ENCODE data around the gene CPSF6. TPM values are rescaled to one million over a fixed set of nuclear protein-coding genes. Genes with fewer than 3 reads are reported as not detected.

The CPSF6 gene
- total and polyA plus RNA-seq, 11 donors, result 13.4 to 34.8 (median 29.9) TPM

GRCh38 chr12:69291278-69291593, 51.9 kb downstream of the CPSF6 start:
- no peak overlapping the region for H3K27ac ChIP-seq
- DNase-seq, result no peak
- H3K4me1 ChIP-seq, result no peaks in the 10 kb centered on the region
- no peak for ATAC-seq
- no peaks in the 10 kb centered on the region for H3K9me3 ChIP-seq
- no peak overlapping the region for H3K4me3 ChIP-seq
- no peaks in the 10 kb centered on the region for H3K36me3 ChIP-seq
- intact Hi-C loops (cut with DNase I), result no loop called here
- peaks cover 0 to 17% (median 0%) of the 10 kb centered on the region in 9 donors for H3K27me3 ChIP-seq
- TF ChIP-seq POLR2A (IDR thresholded peaks at IDR 0.05) (no peak), CTCF (IDR thresholded peaks at IDR 0.05) (no peak)

- intact Hi-C loops (cut with DNase I), result no loop called here
- Histone ChIP-seq H3K36me3 (no peaks in the 10 kb centered on the region), H3K9me3 (peaks cover 0 to under 1% (median 0%) of the 10 kb centered on the region in 12 donors), H3K27me3 (peaks cover 0 to 6% (median 0%) of the 10 kb centered on the region in 9 donors), H3K4me3 (no peak overlapping the region), H3K27ac (no peak overlapping the region), H3K4me1 (no peaks in the 10 kb centered on the region)
- ATAC-seq (no peak), DNase-seq (no peak)
- TF ChIP-seq CTCF (IDR thresholded peaks at IDR 0.05), result no peak
- no peak for TF ChIP-seq POLR2A (IDR thresholded peaks at IDR 0.05)
- WGBS, 4 donors, result 80 to 91% (median 90%) methylated on average over 1 of the region's 1 CpG
Measured at GRCh38 chr12:69298133-69298532, 58.8 kb downstream of the CPSF6 start.

GRCh38 chr12:69298947-69299346, 59.6 kb downstream of the CPSF6 start:
- no peak for TF ChIP-seq POLR2A (IDR thresholded peaks at IDR 0.05)
- TF ChIP-seq CTCF (IDR thresholded peaks at IDR 0.05), result no peak
- no peaks in the 10 kb centered on the region for H3K27me3 ChIP-seq
- WGBS, 4 donors, result 80 to 92% (median 88%) methylated on average over 2 of the region's 2 CpGs
- H3K9me3 ChIP-seq, result peaks cover 0 to 8% (median under 1%) of the 10 kb centered on the region in 12 donors
- no peak overlapping the region for H3K27ac ChIP-seq
- no peaks in the 10 kb centered on the region for H3K36me3 ChIP-seq
- intact Hi-C loops (cut with DNase I), result no loop called here
- no peaks in the 10 kb centered on the region for H3K4me1 ChIP-seq
- no peak for DNase-seq
- ATAC-seq, result no peak
- H3K4me3 ChIP-seq, result no peak overlapping the region

- H3K27me3 ChIP-seq, result no peaks in the 10 kb centered on the region
- WGBS, 4 donors, result 85 to 92% (median 88%) methylated on average over 1 of the region's 1 CpG
- ATAC-seq (no peak), DNase-seq (no peak)
- no peak overlapping the region for H3K4me3 ChIP-seq
- TF ChIP-seq CTCF (IDR thresholded peaks at IDR 0.05) (no peak), POLR2A (IDR thresholded peaks at IDR 0.05) (no peak)
- H3K4me1 ChIP-seq, result no peaks in the 10 kb centered on the region
- H3K9me3 ChIP-seq, result peaks cover 0 to 36% (median 9%) of the 10 kb centered on the region in 12 donors
- intact Hi-C loops (cut with DNase I), result no loop called here
- H3K27ac ChIP-seq, result no peak overlapping the region
- no peaks in the 10 kb centered on the region for H3K36me3 ChIP-seq
Measured at GRCh38 chr12:69304284-69304683, 64.9 kb downstream of the CPSF6 start.

All from heart left ventricle (tissue), 16 donors.